ENCODE measurements around the gene NFIA.

GRCh38 chr1:61254634-61255357 lies 172.4 kb downstream of the NFIA start:
- TF ChIP-seq SIN3A (IDR thresholded peaks at IDR 0.05; ENCODE audit: borderline replicate concordance, insufficient read depth, low read depth, low read length) (no peak), CTCF (IDR thresholded peaks at IDR 0.05) (no peak), POLR2AphosphoS5 (IDR thresholded peaks at IDR 0.05; ENCODE audit: low read depth, low read length) (no peak)

Data from Panc1 (cell line).